GM18951 (cell line): ENCODE results near the gene EPHA10.

Experiments used
- POLR2A ChIP-seq: IDR thresholded peaks from 4 replicates; pipeline ENCODE4 v1.6.1; 2011; ENCODE audit warnings: mild to moderate bottlenecking; ENCODE audit not compliant: insufficient read length, insufficient read depth; ENCODE audit errors: extremely low read depth
- in situ Hi-C: fragments of 300-500 bp; cut with MboI; formaldehyde crosslinking; loops from one replicate; pipeline ENCODE4 v1.12.0; 2022; ENCODE audit warnings: low sequenced_read_pairs, mixed read lengths, inconsistent platforms; ENCODE audit not compliant: unreplicated experiment

The EPHA10 gene

GRCh38 chr1:37732111-37732780, 32.7 kb downstream of the EPHA10 start:
- in situ Hi-C loops: no loop called here
- no peak for TF ChIP-seq POLR2A

GRCh38 chr1:37731312-37732019, 33.5 kb downstream of the EPHA10 start:
- in situ Hi-C loops: no loop called here
- no peak for TF ChIP-seq POLR2A

- in situ Hi-C loops: no loop called here
- TF ChIP-seq POLR2A: no peak
Measured at GRCh38 chr1:37730376-37730775, 34.5 kb downstream of the EPHA10 start.

- TF ChIP-seq POLR2A: no peak
- in situ Hi-C loops: no loop called here
Measured at GRCh38 chr1:37728416-37728815, 36.5 kb downstream of the EPHA10 start.

GRCh38 chr1:37726751-37727585, 38.0 kb downstream of the EPHA10 start:
- in situ Hi-C loops: no loop called here
- TF ChIP-seq POLR2A: no peak

- in situ Hi-C loops: no loop called here
- no peak for TF ChIP-seq POLR2A
Measured at GRCh38 chr1:37725851-37726613, 38.9 kb downstream of the EPHA10 start.

GRCh38 chr1:37724575-37724974, 40.3 kb downstream of the EPHA10 start:
- TF ChIP-seq POLR2A: no peak
- in situ Hi-C loops: no loop called here

GRCh38 chr1:37723390-37724078, 41.4 kb downstream of the EPHA10 start:
- in situ Hi-C loops: no loop called here
- TF ChIP-seq POLR2A: no peak

GRCh38 chr1:37723072-37723389, 41.9 kb downstream of the EPHA10 start:
- in situ Hi-C loops: no loop called here
- no peak for TF ChIP-seq POLR2A

- in situ Hi-C loops: no loop called here
Measured at GRCh38 chr1:37722181-37723071, 42.5 kb downstream of the EPHA10 start.

GRCh38 chr1:37721565-37721964, 43.4 kb downstream of the EPHA10 start:
- in situ Hi-C loops: no loop called here
- TF ChIP-seq POLR2A: no peak

More at GRCh38 chr1:37722181-37723071, 42.5 kb downstream of the EPHA10 start:
- no peak for TF ChIP-seq POLR2A
